OCI-LY7 (cell line): ENCODE results near the gene LAMA2. TPM values are rescaled to one million over a fixed set of nuclear protein-coding genes. Genes with fewer than 3 reads are reported as not detected.

Source experiments
- BruUV-seq: library from RNA; stranded (reverse); fragments of 400-500 nt; replicated peaks from 2 replicates; lab custom pipeline; 2021; lab: Mats Ljungman, UMichigan
- CTCF ChIA-PET: fragments of 300-600 bp; sonication (Branson Sonifier 250); formaldehyde crosslinking; loops from one replicate; lab custom pipeline; 2022; ENCODE audit warnings: antibody characterized with exemption; ENCODE audit not compliant: unreplicated experiment; lab: Charles Lee
- POLR2A ChIA-PET: fragments of 300-600 bp; sonication (Branson Sonifier 250); formaldehyde crosslinking; loops from one replicate; lab custom pipeline; 2022; ENCODE audit warnings: antibody characterized with exemption; lab: Charles Lee
- DNase-seq: peaks from one replicate; pipeline ENCODE4 v3.0.0-alpha.2; 2015; ENCODE audit warnings: low spot score
- H2AFZ ChIP-seq: fragments of 200-600 bp; sonication (generic), shearing (Covaris generic); 2 replicates; pipeline ENCODE4 v1.6.1; 2014; ENCODE audit warnings: mild to moderate bottlenecking, antibody characterized with exemption, low read length, moderate library complexity
- H3K27ac ChIP-seq: fragments of 200-600 bp; sonication (generic); 2 replicates; pipeline ENCODE4 v1.5.1; 2014; ENCODE audit warnings: mixed run types, low read depth, mild to moderate bottlenecking, moderate library complexity, low read length, inconsistent platforms; ENCODE audit not compliant: poor library complexity, severe bottlenecking
- H3K36me3 ChIP-seq: fragments of 200-600 bp; sonication (generic); 2 replicates; pipeline ENCODE4 v1.6.1; 2014; ENCODE audit warnings: mild to moderate bottlenecking, antibody characterized with exemption, low read length, moderate library complexity, mixed read lengths; ENCODE audit not compliant: insufficient read depth
- H3K4me1 ChIP-seq: fragments of 200-600 bp; sonication (generic); 2 replicates; pipeline ENCODE4 v1.5.1; 2014; ENCODE audit warnings: mild to moderate bottlenecking, low read length; ENCODE audit not compliant: insufficient read depth, poor library complexity, severe bottlenecking
- H3K4me2 ChIP-seq: fragments of 200-600 bp; sonication (generic); 2 replicates; pipeline ENCODE4 v1.6.1; 2014; ENCODE audit warnings: mild to moderate bottlenecking, low read length
- H3K4me3 ChIP-seq: fragments of 200-600 bp; sonication (generic); 2 replicates; pipeline ENCODE4 v1.5.1; 2014; ENCODE audit warnings: mild to moderate bottlenecking, low read depth, low read length; ENCODE audit not compliant: poor library complexity, severe bottlenecking
- H3K79me2 ChIP-seq: fragments of 200-600 bp; sonication (generic); 2 replicates; pipeline ENCODE4 v1.6.1; 2016; ENCODE audit warnings: low read depth, mild to moderate bottlenecking, low read length, moderate library complexity, mixed read lengths; ENCODE audit not compliant: insufficient read depth
- H3K9me2 ChIP-seq: fragments of 200-600 bp; sonication (generic); 2 replicates; pipeline ENCODE4 v1.6.1; 2016; ENCODE audit warnings: mild to moderate bottlenecking, low read length, mixed read lengths; ENCODE audit not compliant: insufficient read depth
- H3K9me3 ChIP-seq: fragments of 200-600 bp; sonication (generic); 2 replicates; pipeline ENCODE4 v1.6.1; 2014; ENCODE audit warnings: mild to moderate bottlenecking, mixed run types, low read length, mixed read lengths
- H4K20me1 ChIP-seq: fragments of 200-600 bp; sonication (generic); 2 replicates; pipeline ENCODE4 v1.6.1; 2014; ENCODE audit warnings: mild to moderate bottlenecking, antibody characterized with exemption, low read length, moderate library complexity, mixed read lengths; ENCODE audit not compliant: insufficient read depth
- CTCF ChIP-seq: fragments of 200-600 bp; sonication (generic); conservative IDR thresholded peaks from 2 replicates; pipeline ENCODE4 v1.5.1; 2014; ENCODE audit warnings: mild to moderate bottlenecking, antibody characterized with exemption, low read length, moderate library complexity, mixed read lengths
- EZH2phosphoT487 ChIP-seq: fragments of 200-600 bp; sonication (generic); IDR thresholded peaks from 2 replicates; pipeline ENCODE4 v1.6.1; 2018; ENCODE audit warnings: low read depth, borderline replicate concordance, mild to moderate bottlenecking, mixed run types, antibody characterized with exemption, low read length, moderate library complexity, mixed read lengths
- intact Hi-C: fragments of 100-400 bp; cut with micrococcal nuclease; formaldehyde crosslinking; loops from one replicate; pipeline ENCODE4 v1.10.0; 2022; ENCODE audit not compliant: unreplicated experiment
- total RNA-seq, 2 experiments: library from RNA; depleted of rRNA in 1 of 2; stranded (reverse); fragments of >200 nt in 1 of 2; shearing (Covaris generic) in 1 of 2; gene quantifications; 2 replicates each; pipeline ENCODE4 v1.2.3, GENCODE V29; 2014 to 2022

The LAMA2 gene
- total RNA-seq, 2 experiments from 2014 or later, result not detected

- intact Hi-C loops, result no loop called here
- no peak overlapping the region for H3K4me3 ChIP-seq
- CTCF ChIA-PET, result interaction anchor here (0.8 kb wide), 1 partner anchor 10 kb away, joined by 3 read pairs; no protein-coding TSS in a partner anchor
- H3K36me3 ChIP-seq, result no peaks in the 10 kb centered on the region
- H3K9me3 ChIP-seq, result no peaks in the 10 kb centered on the region
- no peaks in the 10 kb centered on the region for H3K9me2 ChIP-seq
- H2AFZ ChIP-seq, result no peak overlapping the region
- H3K4me2 ChIP-seq, result no peak overlapping the region
- DNase-seq, result no peak
- BruUV-seq, result no TSS peak
- no peaks in the 10 kb centered on the region for H3K79me2 ChIP-seq
- no peaks in the 10 kb centered on the region for H3K4me1 ChIP-seq
- no peak for TF ChIP-seq EZH2phosphoT487
- TF ChIP-seq CTCF, result no peak
- POLR2A ChIA-PET, result interaction anchor here (1.0 to 2.0 kb wide), 3 partner anchors 14 to 437 kb away, joined by 3 to 7 read pairs (median 4); no protein-coding TSS in a partner anchor
- H4K20me1 ChIP-seq, result no peaks in the 10 kb centered on the region
- H3K27ac ChIP-seq, result no peak overlapping the region
Measured at GRCh38 chr6:129501740-129502660, 619.1 kb downstream of the LAMA2 start.

GRCh38 chr6:129504456-129504855, 621.5 kb downstream of the LAMA2 start:
- H3K4me3 ChIP-seq, result no peak overlapping the region
- BruUV-seq, result no TSS peak
- no peaks in the 10 kb centered on the region for H3K9me2 ChIP-seq
- no peaks in the 10 kb centered on the region for H4K20me1 ChIP-seq
- no peak overlapping the region for H3K4me2 ChIP-seq
- ChIA-PET CTCF (no interaction called here), POLR2A (no interaction called here)
- TF ChIP-seq CTCF (no peak), EZH2phosphoT487 (no peak)
- H2AFZ ChIP-seq, result no peak overlapping the region
- intact Hi-C loops, result no loop called here
- no peaks in the 10 kb centered on the region for H3K9me3 ChIP-seq
- H3K27ac ChIP-seq, result no peak overlapping the region
- H3K79me2 ChIP-seq, result no peaks in the 10 kb centered on the region
- H3K36me3 ChIP-seq, result no peaks in the 10 kb centered on the region
- DNase-seq, result no peak
- no peaks in the 10 kb centered on the region for H3K4me1 ChIP-seq
